Measurements from ENCODE around the gene NOTCH2NLA.
"Not testable (repeated sequence)": the region's sequence is repeated elsewhere in the genome, so short reads cannot be mapped to it uniquely, and the experiment has no call there.

Gene NOTCH2NLA

DNA sequence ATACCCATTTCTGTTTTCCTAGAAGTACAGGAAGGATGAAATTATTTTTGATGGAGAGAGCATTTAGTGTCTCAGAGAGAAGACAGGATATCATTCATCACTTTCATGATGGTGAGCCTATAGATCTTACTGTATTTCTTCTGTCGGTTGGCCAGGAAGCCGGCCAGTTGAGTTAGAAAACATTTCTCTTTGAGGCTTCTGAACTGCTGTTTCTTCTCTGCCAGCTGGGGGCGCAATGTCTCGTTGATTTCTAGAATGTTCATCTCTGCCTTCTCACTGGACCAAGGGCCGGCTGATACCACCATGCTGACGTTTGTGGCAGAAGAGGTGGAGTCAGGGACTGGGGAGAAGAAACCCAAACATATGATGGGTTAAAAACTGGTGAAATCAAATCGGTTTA, 84.4 kb downstream of the NOTCH2NLA start, which contains the start of gene NBPF10:
Gene NBPF10, minus strand, starts transcription at position 340 of the 400 bp plus-strand sequence. Its CDS starts 35 bp downstream, at position 305.
- DNase-seq: not testable (repeated sequence)

All from SW 1271 (cell line).